AG04449 (cell line): ENCODE results near the gene NLGN1.
"Not testable (repeated sequence)": the region's sequence is repeated elsewhere in the genome, so short reads cannot be mapped to it uniquely, and the experiment has no call there.

Experiments
- CTCF ChIA-PET: fragments of 350-600 bp; formaldehyde crosslinking; extraction: SDS; loops from one replicate; lab custom pipeline; 2021; ENCODE audit warnings: antibody characterized with exemption; lab: Yijun Ruan, JAX
- POLR2A ChIA-PET: fragments of 400-600, 350-600 bp; formaldehyde crosslinking; extraction: SDS; loops from one replicate; lab custom pipeline; 2020; ENCODE audit warnings: antibody characterized with exemption, inconsistent platforms; lab: Yijun Ruan, JAX
- DNase-seq: peaks from one replicate; pipeline ENCODE4 v3.0.0-alpha.2; 2010; ENCODE audit warnings: low read depth, low spot score
- H3K4me3 ChIP-seq: 2 replicates; pipeline ENCODE4 v1.5.1; 2011; ENCODE audit warnings: low read depth, mild to moderate bottlenecking, control low read depth, low read length
- CTCF ChIP-seq: IDR thresholded peaks from one replicate; pipeline ENCODE4 v1.5.1; 2011; ENCODE audit warnings: mild to moderate bottlenecking, moderate library complexity, low read length, control low read depth, inconsistent platforms; ENCODE audit not compliant: insufficient read depth; ENCODE audit errors: missing control alignments

The NLGN1 gene

GRCh38 chr3:173584838-173585831, 187.6 kb downstream of the NLGN1 start:
- DNase-seq, result no peak
- TF ChIP-seq CTCF, result no peak
- ChIA-PET CTCF (interaction anchor here (0.7 to 2.0 kb wide), 6 partner anchors 14 to 593 kb away, joined by 3 to 7 read pairs (median 4); no protein-coding TSS in a partner anchor), POLR2A (no interaction called here)
- peak overlapping the region; percentile 69 for H3K4me3 ChIP-seq

GRCh38 chr3:173586166-173586565, 188.6 kb downstream of the NLGN1 start:
- DNase-seq, result no peak
- no peak for TF ChIP-seq CTCF
- ChIA-PET POLR2A (no interaction called here), CTCF (interaction anchor here (1.2 to 2.0 kb wide), 2 partner anchors 13 to 17 kb away, joined by 3 to 5 read pairs; no protein-coding TSS in a partner anchor)
- peak overlapping the region; percentile 69 for H3K4me3 ChIP-seq

GRCh38 chr3:173587055-173587454, 189.5 kb downstream of the NLGN1 start:
- DNase-seq, result no peak
- POLR2A ChIA-PET, result no interaction called here
- H3K4me3 ChIP-seq, result no peak overlapping the region
- CTCF ChIA-PET, result interaction anchor here (1.3 kb wide), 1 partner anchor 12 kb away, joined by 6 read pairs; no protein-coding TSS in a partner anchor
- no peak for TF ChIP-seq CTCF

- CTCF ChIA-PET, result no interaction called here
- POLR2A ChIA-PET, result no interaction called here
- H3K4me3 ChIP-seq, result no peak overlapping the region
- DNase-seq, result no peak
- TF ChIP-seq CTCF, result no peak
Measured at GRCh38 chr3:173588556-173588955, 191.0 kb downstream of the NLGN1 start.

- CTCF ChIA-PET, result no interaction called here
- TF ChIP-seq CTCF, result no peak
- DNase-seq, result no peak
- no peak overlapping the region for H3K4me3 ChIP-seq
- POLR2A ChIA-PET, result no interaction called here
Measured at GRCh38 chr3:173589116-173589515, 191.6 kb downstream of the NLGN1 start.

GRCh38 chr3:173591401-173591800, 193.9 kb downstream of the NLGN1 start:
- CTCF ChIA-PET, result interaction anchor here (1.0 kb wide), 1 partner anchor 9 kb away, joined by 3 read pairs; no protein-coding TSS in a partner anchor
- POLR2A ChIA-PET, result no interaction called here
- DNase-seq, result no peak
- H3K4me3 ChIP-seq, result no peak overlapping the region
- no peak for TF ChIP-seq CTCF

- DNase-seq, POLR2A ChIA-PET, CTCF ChIA-PET, H3K4me3 ChIP-seq: not testable (repeated sequence)
Measured at GRCh38 chr3:173594881-173595280, 197.3 kb downstream of the NLGN1 start.
